Measurements from ENCODE around the gene CCL17.

The CCL17 gene

DNA sequence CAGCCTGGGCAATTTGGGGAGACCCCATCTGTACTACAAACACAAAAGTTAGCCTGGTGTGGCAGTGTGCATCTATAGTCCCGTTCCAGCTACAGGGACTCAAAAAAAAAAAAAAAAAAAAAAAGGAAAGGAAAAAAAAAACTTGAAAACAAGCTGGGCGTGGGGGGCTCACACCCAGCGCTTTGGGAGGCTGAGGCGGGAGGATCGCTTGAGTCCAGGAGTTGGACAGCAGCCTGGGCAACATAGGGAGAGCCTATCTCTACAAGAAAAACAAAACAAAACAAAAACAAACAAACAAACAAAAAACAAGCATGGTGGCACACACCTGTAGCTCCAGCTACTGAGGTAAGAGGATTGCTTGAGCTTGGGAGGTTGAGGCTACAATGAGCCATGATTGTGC is 12.9 kb upstream of the CCL17 start:
- H3K4me3 ChIP-seq (ENCODE audit: low read depth, low read length): no peak overlapping the region
- ChIA-PET POLR2A (interaction anchor here (0.6 kb wide), 1 partner anchor 18 kb away, joined by 3 read pairs; no protein-coding TSS in a partner anchor), CTCF (no interaction called here)
- no peaks in the 10 kb centered on the region for H3K9me3 ChIP-seq (ENCODE audit: control insufficient read depth, insufficient read depth, low read depth, low read length)
- no peaks in the 10 kb centered on the region for H3K36me3 ChIP-seq (ENCODE audit: control insufficient read depth in 2 of 2, insufficient read depth in 1 of 2, low read length in 2 of 2)
- H3K27ac ChIP-seq (ENCODE audit: extremely low read depth, low read depth, low read length): no peak overlapping the region
- TF ChIP-seq ZNF707 (tag by site-specific recombination; IDR thresholded peaks at IDR 0.05) (no peak), SCRT2 (tag by site-specific recombination; IDR thresholded peaks at IDR 0.05) (0 out of 2 replicates have a peak, but pooled peaks have one; percentile 21)
- TF ChIP-seq, protein P1, sequence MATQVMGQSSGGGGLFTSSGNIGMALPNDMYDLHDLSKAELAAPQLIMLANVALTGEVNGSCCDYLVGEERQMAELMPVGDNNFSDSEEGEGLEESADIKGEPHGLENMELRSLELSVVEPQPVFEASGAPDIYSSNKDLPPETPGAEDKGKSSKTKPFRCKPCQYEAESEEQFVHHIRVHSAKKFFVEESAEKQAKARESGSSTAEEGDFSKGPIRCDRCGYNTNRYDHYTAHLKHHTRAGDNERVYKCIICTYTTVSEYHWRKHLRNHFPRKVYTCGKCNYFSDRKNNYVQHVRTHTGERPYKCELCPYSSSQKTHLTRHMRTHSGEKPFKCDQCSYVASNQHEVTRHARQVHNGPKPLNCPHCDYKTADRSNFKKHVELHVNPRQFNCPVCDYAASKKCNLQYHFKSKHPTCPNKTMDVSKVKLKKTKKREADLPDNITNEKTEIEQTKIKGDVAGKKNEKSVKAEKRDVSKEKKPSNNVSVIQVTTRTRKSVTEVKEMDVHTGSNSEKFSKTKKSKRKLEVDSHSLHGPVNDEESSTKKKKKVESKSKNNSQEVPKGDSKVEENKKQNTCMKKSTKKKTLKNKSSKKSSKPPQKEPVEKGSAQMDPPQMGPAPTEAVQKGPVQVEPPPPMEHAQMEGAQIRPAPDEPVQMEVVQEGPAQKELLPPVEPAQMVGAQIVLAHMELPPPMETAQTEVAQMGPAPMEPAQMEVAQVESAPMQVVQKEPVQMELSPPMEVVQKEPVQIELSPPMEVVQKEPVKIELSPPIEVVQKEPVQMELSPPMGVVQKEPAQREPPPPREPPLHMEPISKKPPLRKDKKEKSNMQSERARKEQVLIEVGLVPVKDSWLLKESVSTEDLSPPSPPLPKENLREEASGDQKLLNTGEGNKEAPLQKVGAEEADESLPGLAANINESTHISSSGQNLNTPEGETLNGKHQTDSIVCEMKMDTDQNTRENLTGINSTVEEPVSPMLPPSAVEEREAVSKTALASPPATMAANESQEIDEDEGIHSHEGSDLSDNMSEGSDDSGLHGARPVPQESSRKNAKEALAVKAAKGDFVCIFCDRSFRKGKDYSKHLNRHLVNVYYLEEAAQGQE (tag by site-specific recombination; IDR thresholded peaks at IDR 0.05): peak; percentile 69; the same call in 1 of the 2 replicates
- H3K4me1 ChIP-seq (ENCODE audit: control insufficient read depth, insufficient read depth, low read length): no peaks in the 10 kb centered on the region

DNA sequence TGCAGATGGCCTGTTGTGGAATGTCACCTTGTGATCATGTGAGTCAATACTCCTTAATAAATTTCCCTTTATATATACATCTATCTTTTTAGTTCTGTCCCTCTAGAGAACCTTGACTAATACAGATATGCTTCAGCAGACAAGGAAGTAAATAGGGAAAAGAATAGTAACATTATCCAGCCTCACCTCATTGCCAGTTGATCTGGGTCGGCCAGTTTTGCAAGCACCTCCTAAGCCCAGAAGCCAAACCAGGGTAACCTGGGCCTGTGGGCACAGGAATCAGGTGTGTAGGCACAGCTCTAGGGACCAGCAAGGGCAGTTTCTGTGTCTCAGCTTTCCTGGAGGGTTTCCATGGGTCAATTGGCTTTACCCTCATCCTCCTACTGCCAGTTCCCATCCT is 11.9 kb upstream of the CCL17 start:
- ChIA-PET POLR2A (no interaction called here), CTCF (no interaction called here)
- TF ChIP-seq HOXC10 (CRISPR knock-in tag; IDR thresholded peaks at IDR 0.05) (no peak), ZNF48 (tag by site-specific recombination; IDR thresholded peaks at IDR 0.05) (no peak)
- Histone ChIP-seq H3K4me1 (ENCODE audit: control insufficient read depth, insufficient read depth, low read length) (no peaks in the 10 kb centered on the region), H3K9me3 (ENCODE audit: control insufficient read depth, insufficient read depth, low read depth, low read length) (no peaks in the 10 kb centered on the region), H3K36me3 (ENCODE audit: control insufficient read depth in 2 of 2, insufficient read depth in 1 of 2, low read length in 2 of 2) (no peaks in the 10 kb centered on the region), H3K4me3 (ENCODE audit: low read depth, low read length) (no peak overlapping the region), H3K27ac (ENCODE audit: extremely low read depth, low read depth, low read length) (no peak overlapping the region)

DNA sequence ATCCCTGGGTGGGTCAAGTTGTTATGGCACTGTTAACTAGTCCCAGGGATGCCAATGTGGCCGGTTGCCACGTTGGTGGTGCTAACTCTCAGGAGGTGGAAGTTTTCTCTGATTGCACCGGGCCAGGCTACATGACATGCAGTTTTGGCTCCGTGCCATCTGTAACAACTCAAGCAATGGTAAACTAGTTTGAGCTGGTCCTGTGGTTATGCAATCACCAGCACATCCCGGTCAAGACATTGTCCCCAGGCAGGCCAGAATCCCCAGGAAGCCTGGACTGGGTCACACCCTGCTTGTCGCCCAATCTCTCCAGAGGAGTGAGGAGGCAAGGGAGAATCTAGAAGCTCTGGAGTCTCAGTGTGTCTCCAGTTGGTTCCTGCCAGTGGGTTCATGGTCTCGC is 10.1 kb upstream of the CCL17 start:
- Histone ChIP-seq H3K36me3 (ENCODE audit: control insufficient read depth in 2 of 2, insufficient read depth in 1 of 2, low read length in 2 of 2) (no peaks in the 10 kb centered on the region), H3K4me3 (ENCODE audit: low read depth, low read length) (no peak overlapping the region), H3K4me1 (ENCODE audit: control insufficient read depth, insufficient read depth, low read length) (no peaks in the 10 kb centered on the region), H3K9me3 (ENCODE audit: control insufficient read depth, insufficient read depth, low read depth, low read length) (no peaks in the 10 kb centered on the region), H3K27ac (ENCODE audit: extremely low read depth, low read depth, low read length) (no peak overlapping the region)
- ChIA-PET POLR2A (interaction anchor here (0.8 kb wide), 1 partner anchor 53 kb away, joined by 3 read pairs; the partner anchor contains the start of gene COQ9), CTCF (interaction anchor here (0.9 to 1.8 kb wide), 2 partner anchors 23 to 95 kb away, joined by 3 to 11 read pairs; no protein-coding TSS in a partner anchor)
- TF ChIP-seq ZNF146 (tag by site-specific recombination; IDR thresholded peaks at IDR 0.05): no peak
- TF ChIP-seq ZNF2 (tag by site-specific recombination; IDR thresholded peaks at IDR 0.05): no peak
- no peak for TF ChIP-seq ZFHX2 (tag by site-specific recombination; conservative IDR thresholded peaks at IDR 0.05)
- TF ChIP-seq, protein P2, sequence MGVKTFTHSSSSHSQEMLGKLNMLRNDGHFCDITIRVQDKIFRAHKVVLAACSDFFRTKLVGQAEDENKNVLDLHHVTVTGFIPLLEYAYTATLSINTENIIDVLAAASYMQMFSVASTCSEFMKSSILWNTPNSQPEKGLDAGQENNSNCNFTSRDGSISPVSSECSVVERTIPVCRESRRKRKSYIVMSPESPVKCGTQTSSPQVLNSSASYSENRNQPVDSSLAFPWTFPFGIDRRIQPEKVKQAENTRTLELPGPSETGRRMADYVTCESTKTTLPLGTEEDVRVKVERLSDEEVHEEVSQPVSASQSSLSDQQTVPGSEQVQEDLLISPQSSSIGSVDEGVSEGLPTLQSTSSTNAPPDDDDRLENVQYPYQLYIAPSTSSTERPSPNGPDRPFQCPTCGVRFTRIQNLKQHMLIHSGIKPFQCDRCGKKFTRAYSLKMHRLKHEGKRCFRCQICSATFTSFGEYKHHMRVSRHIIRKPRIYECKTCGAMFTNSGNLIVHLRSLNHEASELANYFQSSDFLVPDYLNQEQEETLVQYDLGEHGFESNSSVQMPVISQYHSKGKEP (tag by site-specific recombination; IDR thresholded peaks at IDR 0.05): 0 out of 2 replicates have a peak, but pooled peaks have one; percentile 24
- TF ChIP-seq ZNF76 (tag by site-specific recombination; IDR thresholded peaks at IDR 0.05; ENCODE audit: borderline replicate concordance, low read depth): no peak
- no peak for TF ChIP-seq ZNF211 (tag by site-specific recombination; IDR thresholded peaks at IDR 0.05; ENCODE audit: low read depth)
- TF ChIP-seq, protein P3, sequence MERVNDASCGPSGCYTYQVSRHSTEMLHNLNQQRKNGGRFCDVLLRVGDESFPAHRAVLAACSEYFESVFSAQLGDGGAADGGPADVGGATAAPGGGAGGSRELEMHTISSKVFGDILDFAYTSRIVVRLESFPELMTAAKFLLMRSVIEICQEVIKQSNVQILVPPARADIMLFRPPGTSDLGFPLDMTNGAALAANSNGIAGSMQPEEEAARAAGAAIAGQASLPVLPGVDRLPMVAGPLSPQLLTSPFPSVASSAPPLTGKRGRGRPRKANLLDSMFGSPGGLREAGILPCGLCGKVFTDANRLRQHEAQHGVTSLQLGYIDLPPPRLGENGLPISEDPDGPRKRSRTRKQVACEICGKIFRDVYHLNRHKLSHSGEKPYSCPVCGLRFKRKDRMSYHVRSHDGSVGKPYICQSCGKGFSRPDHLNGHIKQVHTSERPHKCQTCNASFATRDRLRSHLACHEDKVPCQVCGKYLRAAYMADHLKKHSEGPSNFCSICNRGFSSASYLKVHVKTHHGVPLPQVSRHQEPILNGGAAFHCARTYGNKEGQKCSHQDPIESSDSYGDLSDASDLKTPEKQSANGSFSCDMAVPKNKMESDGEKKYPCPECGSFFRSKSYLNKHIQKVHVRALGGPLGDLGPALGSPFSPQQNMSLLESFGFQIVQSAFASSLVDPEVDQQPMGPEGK (tag by site-specific recombination; IDR thresholded peaks at IDR 0.05): no peak
- TF ChIP-seq ZNF660 (tag by site-specific recombination; IDR thresholded peaks at IDR 0.05): peak; percentile 71; the same call in 1 of the 2 replicates
- TF ChIP-seq ZNF48 (tag by site-specific recombination; IDR thresholded peaks at IDR 0.05): no peak
- TF ChIP-seq, protein P4, sequence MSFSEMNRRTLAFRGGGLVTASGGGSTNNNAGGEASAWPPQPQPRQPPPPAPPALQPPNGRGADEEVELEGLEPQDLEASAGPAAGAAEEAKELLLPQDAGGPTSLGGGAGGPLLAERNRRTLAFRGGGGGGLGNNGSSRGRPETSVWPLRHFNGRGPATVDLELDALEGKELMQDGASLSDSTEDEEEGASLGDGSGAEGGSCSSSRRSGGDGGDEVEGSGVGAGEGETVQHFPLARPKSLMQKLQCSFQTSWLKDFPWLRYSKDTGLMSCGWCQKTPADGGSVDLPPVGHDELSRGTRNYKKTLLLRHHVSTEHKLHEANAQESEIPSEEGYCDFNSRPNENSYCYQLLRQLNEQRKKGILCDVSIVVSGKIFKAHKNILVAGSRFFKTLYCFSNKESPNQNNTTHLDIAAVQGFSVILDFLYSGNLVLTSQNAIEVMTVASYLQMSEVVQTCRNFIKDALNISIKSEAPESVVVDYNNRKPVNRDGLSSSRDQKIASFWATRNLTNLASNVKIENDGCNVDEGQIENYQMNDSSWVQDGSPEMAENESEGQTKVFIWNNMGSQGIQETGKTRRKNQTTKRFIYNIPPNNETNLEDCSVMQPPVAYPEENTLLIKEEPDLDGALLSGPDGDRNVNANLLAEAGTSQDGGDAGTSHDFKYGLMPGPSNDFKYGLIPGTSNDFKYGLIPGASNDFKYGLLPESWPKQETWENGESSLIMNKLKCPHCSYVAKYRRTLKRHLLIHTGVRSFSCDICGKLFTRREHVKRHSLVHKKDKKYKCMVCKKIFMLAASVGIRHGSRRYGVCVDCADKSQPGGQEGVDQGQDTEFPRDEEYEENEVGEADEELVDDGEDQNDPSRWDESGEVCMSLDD (tag by site-specific recombination; IDR thresholded peaks at IDR 0.05): no peak
- TF ChIP-seq ZNF112 (tag by site-specific recombination; IDR thresholded peaks at IDR 0.05): peak; percentile 36; the same call in 1 of the 2 replicates
- TF ChIP-seq ZSCAN30 (tag by site-specific recombination; IDR thresholded peaks at IDR 0.05): no peak
- TF ChIP-seq ZNF707 (tag by site-specific recombination; IDR thresholded peaks at IDR 0.05): no peak
- TF ChIP-seq ZNF23 (tag by site-specific recombination; IDR thresholded peaks at IDR 0.05; ENCODE audit: borderline replicate concordance): no peak
- TF ChIP-seq ZNF239 (tag by site-specific recombination; IDR thresholded peaks at IDR 0.05): no peak
- TF ChIP-seq, protein P5, sequence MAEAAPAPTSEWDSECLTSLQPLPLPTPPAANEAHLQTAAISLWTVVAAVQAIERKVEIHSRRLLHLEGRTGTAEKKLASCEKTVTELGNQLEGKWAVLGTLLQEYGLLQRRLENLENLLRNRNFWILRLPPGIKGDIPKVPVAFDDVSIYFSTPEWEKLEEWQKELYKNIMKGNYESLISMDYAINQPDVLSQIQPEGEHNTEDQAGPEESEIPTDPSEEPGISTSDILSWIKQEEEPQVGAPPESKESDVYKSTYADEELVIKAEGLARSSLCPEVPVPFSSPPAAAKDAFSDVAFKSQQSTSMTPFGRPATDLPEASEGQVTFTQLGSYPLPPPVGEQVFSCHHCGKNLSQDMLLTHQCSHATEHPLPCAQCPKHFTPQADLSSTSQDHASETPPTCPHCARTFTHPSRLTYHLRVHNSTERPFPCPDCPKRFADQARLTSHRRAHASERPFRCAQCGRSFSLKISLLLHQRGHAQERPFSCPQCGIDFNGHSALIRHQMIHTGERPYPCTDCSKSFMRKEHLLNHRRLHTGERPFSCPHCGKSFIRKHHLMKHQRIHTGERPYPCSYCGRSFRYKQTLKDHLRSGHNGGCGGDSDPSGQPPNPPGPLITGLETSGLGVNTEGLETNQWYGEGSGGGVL (tag by site-specific recombination; IDR thresholded peaks at IDR 0.05): peak; percentile 20; the same call in 1 of the 2 replicates
